CD4-positive, alpha-beta T cell (primary cell): Measurements from ENCODE around the gene SNN. TPM values are rescaled to one million over a fixed set of nuclear protein-coding genes. Genes with fewer than 3 reads are reported as not detected.

Experiments
- ATAC-seq: fragments of 200-7000 bp; cut with Tn5 transposase; one replicate; pipeline ENCODE4 v1.10.0; 2022; ENCODE audit warnings: mild to moderate bottlenecking; ENCODE audit not compliant: poor library complexity
- CTCF ChIA-PET: fragments of 350-600 bp; sonication (Branson Sonifier 250); formaldehyde crosslinking; loops from one replicate; lab custom pipeline; 2021; ENCODE audit warnings: antibody characterized with exemption, inconsistent platforms; lab: Charles Lee
- POLR2A ChIA-PET: fragments of 350-600 bp; sonication (Branson Sonifier 250); formaldehyde crosslinking; loops from one replicate; lab custom pipeline; 2021; ENCODE audit warnings: antibody characterized with exemption, inconsistent platforms; lab: Charles Lee
- DNase-seq, 14 experiments: peaks; one replicate each; pipeline ENCODE4 v3.0.0-alpha.2; 2013 to 2020; ENCODE audit warnings: mixed read lengths in 2 of 14
- H3K27ac ChIP-seq, 2 donors: one replicate each; pipeline versions ENCODE4 v1.5.1 to v1.7.0; 2013; ENCODE audit warnings: low read length in 2 of 2, low read depth in 1 of 2, mild to moderate bottlenecking in 1 of 2
- H3K27me3 ChIP-seq, 2 experiments: 1 replicate in 1 of 2; 2 replicates in 1 of 2; pipeline versions ENCODE4 v1.6.1 to v1.7.0; 2013; ENCODE audit warnings: low read length in 2 of 2, control low read depth in 1 of 2, mild to moderate bottlenecking in 1 of 2, moderate library complexity in 1 of 2; ENCODE audit not compliant: insufficient read depth in 2 of 2, control insufficient read depth in 1 of 2
- H3K36me3 ChIP-seq: one replicate; pipeline ENCODE4 v1.6.1; 2013; ENCODE audit warnings: low read length, control low read depth; ENCODE audit not compliant: insufficient read depth
- H3K4me1 ChIP-seq: one replicate; pipeline ENCODE4 v1.6.1; 2013; ENCODE audit warnings: low read length, control low read depth; ENCODE audit not compliant: insufficient read depth
- H3K4me3 ChIP-seq: one replicate; pipeline ENCODE4 v1.5.1; 2013; ENCODE audit warnings: mild to moderate bottlenecking, low read length, moderate library complexity
- H3K9me3 ChIP-seq, 2 experiments: 1 replicate in 1 of 2; 2 replicates in 1 of 2; pipeline versions ENCODE4 v1.6.1 to v1.7.0; 2013; ENCODE audit warnings: low read length in 2 of 2, mild to moderate bottlenecking in 2 of 2, control low read depth in 1 of 2, moderate library complexity in 1 of 2; ENCODE audit not compliant: control insufficient read depth in 1 of 2, insufficient read depth in 1 of 2
- H3K27ac Mint-ChIP-seq: one replicate; pipeline ENCODE4 v1.8.0; 2020; ENCODE audit warnings: mixed read lengths
- H3K27me3 Mint-ChIP-seq: one replicate; pipeline ENCODE4 v1.8.0; 2021; ENCODE audit warnings: mixed read lengths
- H3K36me3 Mint-ChIP-seq: one replicate; pipeline ENCODE4 v1.8.0; 2021; ENCODE audit warnings: low read depth, mixed read lengths
- H3K4me1 Mint-ChIP-seq: one replicate; pipeline ENCODE4 v1.8.0; 2021; ENCODE audit warnings: low read depth, mixed read lengths
- H3K4me3 Mint-ChIP-seq: one replicate; pipeline ENCODE4 v1.8.0; 2020; ENCODE audit warnings: mild to moderate bottlenecking, mixed read lengths
- H3K9me3 Mint-ChIP-seq: one replicate; pipeline ENCODE4 v1.8.0; 2020; ENCODE audit warnings: mixed read lengths
- CTCF ChIP-seq: fragments of 200-600 bp; IDR thresholded peaks from one replicate; pipeline ENCODE4 v1.8.0; 2022; ENCODE audit warnings: antibody characterized with exemption, mild to moderate bottlenecking
- intact Hi-C, 2 experiments: fragments of 100-400 bp; cut with DNase I in 1 of 2; cut with micrococcal nuclease in 1 of 2; formaldehyde crosslinking; loops; one replicate each; pipeline versions ENCODE4 v1.15.1 to v1.9.0; 2023 to 2025; cut with DNase I, micrococcal nuclease
- total RNA-seq, 174 experiments: library from RNA in 2 of 174; stranded (reverse) in 2 of 174; gene quantifications; one replicate each; pipeline ENCODE4 v1.2.3 and lab custom pipeline; 2021 to 2026

Gene SNN
- total RNA-seq, 2 experiments from 2014 or later: 76.3 to 79.7 TPM

- no peaks in the 10 kb centered on the region for H3K36me3 Mint-ChIP-seq
- Histone ChIP-seq H3K4me3 (no peak overlapping the region), H3K9me3 (no peaks in the 10 kb centered on the region), H3K27me3 (no peaks in the 10 kb centered on the region), H3K36me3 (no peaks in the 10 kb centered on the region), H3K27ac (no peak overlapping the region), H3K4me1 (peaks cover 21% of the 10 kb centered on the region)
- peaks cover 38% of the 10 kb centered on the region for H3K4me1 Mint-ChIP-seq
- ChIA-PET CTCF (no interaction called here), POLR2A (interaction anchor here (2.4 kb wide), 1 partner anchor 11 kb away, joined by 18 read pairs; no protein-coding TSS in a partner anchor)
- H3K27ac Mint-ChIP-seq: no peak overlapping the region
- H3K27me3 Mint-ChIP-seq: no peaks in the 10 kb centered on the region
- H3K9me3 Mint-ChIP-seq: no peaks in the 10 kb centered on the region
- H3K4me3 Mint-ChIP-seq: no peak overlapping the region
- ATAC-seq: no peak
- peak in 1 of 14 experiments; percentile 25 for DNase-seq
- TF ChIP-seq CTCF: no peak
- intact Hi-C loops: no loop called here
These were observed 35.8 kb upstream of the SNN start for GRCh38 chr16:11632455-11632939.

- Histone ChIP-seq H3K27ac (no peak overlapping the region), H3K9me3 (no peaks in the 10 kb centered on the region), H3K4me3 (no peak overlapping the region), H3K27me3 (no peaks in the 10 kb centered on the region), H3K36me3 (no peaks in the 10 kb centered on the region), H3K4me1 (peaks cover 21% of the 10 kb centered on the region)
- no peaks in the 10 kb centered on the region for H3K36me3 Mint-ChIP-seq
- DNase-seq: no peak
- ChIA-PET POLR2A (no interaction called here), CTCF (no interaction called here)
- no peak overlapping the region for H3K27ac Mint-ChIP-seq
- H3K9me3 Mint-ChIP-seq: no peaks in the 10 kb centered on the region
- TF ChIP-seq CTCF: no peak
- intact Hi-C loops: no loop called here
- no peak overlapping the region for H3K4me3 Mint-ChIP-seq
- ATAC-seq: no peak
- peaks cover 36% of the 10 kb centered on the region for H3K4me1 Mint-ChIP-seq
- no peaks in the 10 kb centered on the region for H3K27me3 Mint-ChIP-seq
These were observed 35.1 kb upstream of the SNN start for GRCh38 chr16:11633113-11633512.

GRCh38 chr16:11634312-11634711 is 33.9 kb upstream of the SNN start:
- no peaks in the 10 kb centered on the region for H3K27me3 Mint-ChIP-seq

More at GRCh38 chr16:11634312-11634711, 33.9 kb upstream of the SNN start:
- Mint-ChIP-seq H3K4me1 (peaks cover 29% of the 10 kb centered on the region), H3K27ac (no peak overlapping the region), H3K9me3 (no peaks in the 10 kb centered on the region), H3K4me3 (no peak overlapping the region), H3K36me3 (no peaks in the 10 kb centered on the region)
- Histone ChIP-seq H3K4me3 (no peak overlapping the region), H3K27ac (no peak overlapping the region), H3K36me3 (no peaks in the 10 kb centered on the region), H3K27me3 (no peaks in the 10 kb centered on the region), H3K4me1 (peaks cover 16% of the 10 kb centered on the region), H3K9me3 (no peaks in the 10 kb centered on the region)
- CTCF ChIA-PET: no interaction called here
- POLR2A ChIA-PET: no interaction called here
- DNase-seq (no peak), ATAC-seq (no peak)
- no peak for TF ChIP-seq CTCF
- intact Hi-C loops: no loop called here
